Retinal pigment epithelial cell (primary cell): ENCODE measurements around the gene CHST9.
"Not testable (repeated sequence)": the region's sequence is repeated elsewhere in the genome, so short reads cannot be mapped to it uniquely, and the experiment has no call there.

Source experiments
- DNase-seq: peaks from one replicate; pipeline ENCODE4 v3.0.0-alpha.2; 2010; ENCODE audit warnings: low read depth
- H3K4me3 ChIP-seq: 2 replicates; pipeline ENCODE4 v1.5.1; 2011; ENCODE audit warnings: mild to moderate bottlenecking, low read length, control low read depth, moderate library complexity
- TF ChIP-seq, protein P1 (sequence below): conservative IDR thresholded peaks from 2 replicates; pipeline ENCODE4 v1.5.1; 2011; ENCODE audit warnings: low read depth, low read length, control low read depth, inconsistent platforms

The CHST9 gene, protein sequence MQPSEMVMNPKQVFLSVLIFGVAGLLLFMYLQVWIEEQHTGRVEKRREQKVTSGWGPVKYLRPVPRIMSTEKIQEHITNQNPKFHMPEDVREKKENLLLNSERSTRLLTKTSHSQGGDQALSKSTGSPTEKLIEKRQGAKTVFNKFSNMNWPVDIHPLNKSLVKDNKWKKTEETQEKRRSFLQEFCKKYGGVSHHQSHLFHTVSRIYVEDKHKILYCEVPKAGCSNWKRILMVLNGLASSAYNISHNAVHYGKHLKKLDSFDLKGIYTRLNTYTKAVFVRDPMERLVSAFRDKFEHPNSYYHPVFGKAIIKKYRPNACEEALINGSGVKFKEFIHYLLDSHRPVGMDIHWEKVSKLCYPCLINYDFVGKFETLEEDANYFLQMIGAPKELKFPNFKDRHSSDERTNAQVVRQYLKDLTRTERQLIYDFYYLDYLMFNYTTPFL

DNA sequence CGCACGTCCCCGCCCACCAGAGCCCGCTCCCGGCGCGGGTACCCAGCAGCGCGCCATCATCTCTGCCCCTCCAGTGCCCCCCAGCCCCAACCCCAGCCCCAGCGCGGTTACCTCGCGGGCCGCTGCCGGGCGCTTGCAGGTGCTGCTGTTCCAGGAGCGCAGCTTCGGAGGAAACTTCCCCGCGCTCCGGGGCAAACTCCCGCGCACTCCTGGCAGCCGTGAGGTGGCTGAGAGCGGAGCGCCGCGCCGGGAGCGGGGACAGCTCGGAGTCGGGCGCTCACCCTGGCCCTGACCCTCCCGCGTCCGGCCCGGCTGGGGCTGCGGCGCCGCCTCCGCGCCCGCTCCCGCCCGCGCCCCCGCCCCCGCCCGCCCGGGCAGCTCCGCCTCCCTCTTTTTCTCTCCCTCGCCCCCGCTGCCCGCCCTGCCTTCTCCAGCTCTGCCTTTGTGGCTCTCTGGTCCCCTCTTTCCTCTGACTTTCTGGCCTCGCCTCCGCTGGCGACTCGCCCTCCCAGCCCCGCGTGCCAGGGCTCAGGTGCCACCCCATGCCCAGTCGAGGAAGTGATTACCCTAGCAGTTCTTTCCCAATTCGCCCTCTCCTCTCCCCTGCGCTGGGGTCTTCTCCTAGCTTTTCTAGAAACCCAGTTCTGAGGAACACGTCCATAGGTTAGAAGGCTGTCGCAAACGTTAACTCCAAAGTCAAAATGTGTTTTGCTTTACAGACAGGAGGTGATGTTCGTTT, at the start of gene CHST9:
Gene CHST9 (minus strand): TSS at position 284 of the 739 bp plus-strand sequence. CDS start 42,499 bp downstream, outside the sequence.
- H3K4me3 ChIP-seq = peak within 1 kb of the TSS; percentile 38
- DNase-seq = no peak
- TF ChIP-seq, protein P1, sequence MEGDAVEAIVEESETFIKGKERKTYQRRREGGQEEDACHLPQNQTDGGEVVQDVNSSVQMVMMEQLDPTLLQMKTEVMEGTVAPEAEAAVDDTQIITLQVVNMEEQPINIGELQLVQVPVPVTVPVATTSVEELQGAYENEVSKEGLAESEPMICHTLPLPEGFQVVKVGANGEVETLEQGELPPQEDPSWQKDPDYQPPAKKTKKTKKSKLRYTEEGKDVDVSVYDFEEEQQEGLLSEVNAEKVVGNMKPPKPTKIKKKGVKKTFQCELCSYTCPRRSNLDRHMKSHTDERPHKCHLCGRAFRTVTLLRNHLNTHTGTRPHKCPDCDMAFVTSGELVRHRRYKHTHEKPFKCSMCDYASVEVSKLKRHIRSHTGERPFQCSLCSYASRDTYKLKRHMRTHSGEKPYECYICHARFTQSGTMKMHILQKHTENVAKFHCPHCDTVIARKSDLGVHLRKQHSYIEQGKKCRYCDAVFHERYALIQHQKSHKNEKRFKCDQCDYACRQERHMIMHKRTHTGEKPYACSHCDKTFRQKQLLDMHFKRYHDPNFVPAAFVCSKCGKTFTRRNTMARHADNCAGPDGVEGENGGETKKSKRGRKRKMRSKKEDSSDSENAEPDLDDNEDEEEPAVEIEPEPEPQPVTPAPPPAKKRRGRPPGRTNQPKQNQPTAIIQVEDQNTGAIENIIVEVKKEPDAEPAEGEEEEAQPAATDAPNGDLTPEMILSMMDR = no peak

DNA sequence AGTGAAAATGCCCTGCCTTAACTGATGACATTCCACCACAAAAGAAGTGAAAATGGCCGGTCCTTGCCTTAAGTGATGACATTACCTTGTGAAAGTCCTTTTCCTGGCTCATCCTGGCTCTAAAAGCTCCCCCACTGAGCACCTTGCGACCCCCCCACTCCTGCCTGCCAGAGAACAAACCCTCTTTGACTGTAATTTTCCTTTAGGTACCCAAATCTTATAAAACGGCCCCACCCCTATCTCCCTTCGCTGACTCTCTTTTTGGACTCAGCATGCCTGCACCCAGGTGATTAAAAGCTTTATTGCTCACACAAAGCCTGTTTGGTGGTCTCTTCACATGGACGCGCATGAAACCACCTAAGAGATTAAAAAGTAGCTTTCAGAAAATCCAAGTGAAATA, 47.2 kb upstream of the CHST9 start:
- not testable (repeated sequence) for H3K4me3 ChIP-seq, DNase-seq

DNA sequence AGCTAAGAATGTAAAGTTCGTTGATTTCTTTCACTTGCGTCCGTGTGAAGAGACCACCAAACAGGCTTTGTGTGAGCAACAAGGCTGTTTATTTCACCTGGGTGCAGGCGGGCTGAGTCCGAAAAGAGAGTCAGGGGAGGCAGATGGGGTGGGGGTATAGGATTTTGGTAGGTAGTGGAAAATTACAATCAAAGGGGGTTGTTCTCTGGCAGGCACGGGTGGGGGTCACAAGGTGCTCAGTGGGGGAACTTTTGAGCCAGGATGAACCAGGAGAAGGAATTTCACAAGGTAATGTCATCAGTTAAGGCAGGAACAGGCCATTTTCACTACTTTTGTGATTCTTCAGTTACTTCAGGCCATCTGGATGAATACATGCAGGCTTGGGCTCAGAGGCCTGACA, 46.6 kb upstream of the CHST9 start:
- H3K4me3 ChIP-seq, DNase-seq: not testable (repeated sequence)

DNA sequence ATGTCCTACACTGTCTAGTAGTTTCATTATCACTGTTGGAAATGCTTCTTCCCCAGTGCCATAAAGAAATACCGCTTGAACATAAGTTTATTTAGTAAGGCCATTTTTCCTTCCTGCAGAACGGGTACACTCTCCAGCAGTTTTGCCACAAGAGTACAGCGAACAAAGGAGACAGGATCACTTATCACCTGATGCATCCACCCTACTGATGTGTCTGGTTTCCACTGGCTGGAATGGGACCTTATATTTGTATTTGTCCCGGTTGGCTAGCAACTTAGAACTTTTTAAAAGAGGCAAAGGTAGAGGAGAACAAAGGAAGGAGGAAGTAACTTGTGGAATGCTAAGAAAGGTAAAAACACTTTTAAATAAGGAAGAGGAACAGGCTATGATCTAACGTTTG, 46.1 kb upstream of the CHST9 start:
- H3K4me3 ChIP-seq, DNase-seq: not testable (repeated sequence)

DNA sequence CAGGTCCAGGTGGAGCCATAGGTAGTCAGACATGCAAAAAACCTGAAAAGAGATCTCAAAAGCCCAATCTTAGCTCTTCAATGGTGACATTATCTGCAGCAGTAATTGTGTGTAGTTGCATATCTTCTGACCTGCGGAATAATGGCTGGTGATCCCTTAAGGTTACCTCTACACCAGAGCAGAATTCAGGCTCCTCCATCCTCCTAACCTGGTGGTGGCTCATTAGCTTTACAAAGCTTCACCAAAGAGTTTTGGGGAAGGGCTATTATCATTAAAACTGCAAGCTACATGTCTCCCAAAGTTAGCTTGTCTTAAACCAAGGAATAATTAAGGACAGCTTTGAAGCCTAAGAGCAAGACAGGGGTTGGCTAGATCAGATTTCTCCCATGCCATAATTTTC, 42.6 kb upstream of the CHST9 start:
- TF ChIP-seq, protein P1 = no peak
- DNase-seq = no peak

DNA sequence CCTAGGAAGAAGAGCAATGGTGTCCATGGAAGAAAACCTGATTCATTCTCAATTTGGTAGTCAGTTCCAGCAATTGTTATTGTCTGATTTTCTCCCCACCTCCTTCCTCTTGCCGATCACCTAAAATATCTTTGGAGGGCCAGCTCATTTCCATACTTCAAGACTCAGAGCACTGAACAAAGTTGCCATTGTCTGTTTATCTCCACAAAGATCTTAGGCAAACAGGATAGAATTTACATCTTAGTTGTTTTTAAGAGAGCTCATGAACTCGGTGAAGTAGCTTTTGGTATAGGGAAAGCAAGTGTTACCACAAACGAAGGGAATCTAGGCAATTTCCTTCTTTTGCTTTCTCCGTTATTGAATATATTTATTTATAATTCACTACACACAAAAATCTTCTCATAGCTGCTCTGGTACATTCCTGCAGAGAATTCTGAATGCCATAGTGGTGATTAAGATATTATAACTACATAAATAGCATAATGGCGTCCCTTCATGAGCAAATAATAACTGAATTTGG, 41.5 kb upstream of the CHST9 start:
- H3K4me3 ChIP-seq = no peak overlapping the region
- TF ChIP-seq, protein P1 = no peak
- DNase-seq = peak; percentile 2

More for the DNA sequence above, 42.6 kb upstream of the CHST9 start:
- no peak overlapping the region for H3K4me3 ChIP-seq

DNA sequence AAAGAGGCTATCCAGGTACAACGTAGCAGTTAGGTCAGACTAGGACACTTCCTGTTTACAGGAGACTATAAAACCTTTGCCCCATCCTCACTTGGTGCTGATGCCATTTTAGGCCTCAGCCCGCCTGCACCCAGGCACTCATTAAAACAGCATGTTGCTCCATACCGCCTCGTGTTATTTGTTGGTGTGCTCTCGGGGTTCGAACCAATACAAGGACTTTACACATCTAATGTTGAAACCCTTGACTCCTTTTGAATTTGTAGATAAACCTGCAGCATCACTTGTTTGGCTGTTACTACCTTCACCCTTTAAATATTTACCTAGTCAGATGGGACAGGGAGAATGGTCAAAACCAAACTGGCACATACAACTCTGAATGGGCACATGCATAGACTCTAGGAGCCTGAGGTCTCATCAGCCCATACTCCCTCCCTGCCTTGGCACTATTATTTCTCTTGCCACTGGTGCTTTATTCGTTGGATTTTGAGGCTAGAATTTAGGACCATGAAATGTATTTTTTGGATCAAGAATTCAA, 40.9 kb upstream of the CHST9 start:
- DNase-seq = no peak
- no peak overlapping the region for H3K4me3 ChIP-seq
- TF ChIP-seq, protein P1 = no peak

DNA sequence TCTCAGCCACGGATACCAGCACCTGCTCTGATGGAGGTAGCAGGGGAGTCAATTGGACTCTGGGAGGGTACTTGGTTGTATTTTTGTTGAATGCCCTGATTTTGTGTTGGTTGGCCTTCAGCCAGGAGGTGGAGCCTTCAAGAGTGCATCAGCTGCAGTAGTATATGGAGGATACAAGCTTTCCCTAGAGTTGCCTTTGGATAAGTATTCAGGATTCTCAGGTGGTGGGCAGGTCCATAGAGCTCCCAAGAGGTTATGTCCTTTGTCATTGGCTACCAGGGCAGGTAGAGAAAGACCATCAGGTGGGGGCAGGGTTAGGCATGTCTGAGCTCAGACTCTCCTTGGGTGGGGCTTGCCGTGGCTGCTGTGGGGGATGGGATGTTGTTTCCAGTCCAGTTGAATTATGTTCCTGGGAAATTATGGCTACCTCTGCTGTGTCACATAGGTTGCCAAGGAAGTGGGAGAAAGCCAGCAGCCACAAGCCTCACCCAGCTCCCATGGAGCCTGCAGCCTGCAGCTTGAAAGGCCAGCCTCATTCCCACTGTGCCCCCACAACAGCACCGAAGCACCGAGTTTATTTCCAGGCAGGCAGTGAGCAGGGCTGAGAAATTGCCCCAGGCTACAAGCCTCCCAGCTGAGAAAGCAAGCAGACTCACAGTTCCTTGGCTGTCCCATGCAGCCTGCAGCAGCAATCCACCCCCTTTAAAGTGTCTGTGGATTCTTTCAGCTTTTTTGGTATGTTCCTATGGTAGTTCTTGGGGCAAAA, 38.6 kb upstream of the CHST9 start:
- DNase-seq = no peak
- TF ChIP-seq, protein P1 = no peak
- no peak overlapping the region for H3K4me3 ChIP-seq
